K562 (cell line): ENCODE results near the gene DNAAF8. TPM values are rescaled to one million over a fixed set of nuclear protein-coding genes. Genes with fewer than 3 reads are reported as not detected.

Source experiments
- ASH1L ChIP-seq: fragments of 450-650 bp; IDR thresholded peaks from 2 replicates; pipeline ENCODE4 v1.6.1; 2018; ENCODE audit warnings: borderline replicate concordance, mild to moderate bottlenecking, low read depth; ENCODE audit not compliant: partially characterized antibody
- BACH1 ChIP-seq: fragments of 200-800 bp; sonication (Bioruptor generic); IDR thresholded peaks from 2 replicates; pipeline ENCODE4 v1.6.1; 2016; ENCODE audit warnings: missing genetic modification characterization, missing compliant biosample characterization
- BHLHE40 ChIP-seq: IDR thresholded peaks from 2 replicates; pipeline ENCODE4 v1.6.1; 2011; ENCODE audit warnings: low read length, improper control_type of control experiment
- FOXM1 ChIP-seq, 2 experiments: fragments of 450-650 bp in 1 of 2; sonication (generic) in 1 of 2; formaldehyde crosslinking in 1 of 2; IDR thresholded peaks; 2 replicates each; pipeline versions ENCODE4 v1.6.1 to v1.9.0; 2017 to 2022; ENCODE audit warnings: low read depth in 2 of 2, mild to moderate bottlenecking in 2 of 2, missing genetic modification reagents in 1 of 2, moderate library complexity in 1 of 2
- MEF2A ChIP-seq: IDR thresholded peaks from 2 replicates; pipeline ENCODE4 v1.6.1; 2011; ENCODE audit warnings: low read depth, mild to moderate bottlenecking, low read length, moderate library complexity; ENCODE audit not compliant: control insufficient read depth
- NFIX ChIP-seq: fragments of 250-450 bp; sonication (Bioruptor Pico); IDR thresholded peaks from 2 replicates; pipeline ENCODE4 v1.4.0; 2020; ENCODE audit warnings: low read depth, mild to moderate bottlenecking, moderate library complexity
- NFYB ChIP-seq: IDR thresholded peaks from 2 replicates; pipeline ENCODE4 v1.6.1; 2011; ENCODE audit warnings: mild to moderate bottlenecking, moderate library complexity; ENCODE audit not compliant: insufficient read length; ENCODE audit errors: extremely low read depth
- PHF20 ChIP-seq: fragments of 450-650 bp; IDR thresholded peaks from 2 replicates; pipeline ENCODE4 v1.6.1; 2018; ENCODE audit not compliant: partially characterized antibody
- SP1 ChIP-seq: sonication (generic); formaldehyde crosslinking; IDR thresholded peaks from 2 replicates; pipeline ENCODE4 v1.8.1; 2022; ENCODE audit warnings: mild to moderate bottlenecking, missing genetic modification reagents
- ZNF41 ChIP-seq: fragments of 250-450 bp; sonication (Bioruptor Pico); conservative IDR thresholded peaks from 2 replicates; pipeline ENCODE4 v1.4.0; 2020; ENCODE audit warnings: mild to moderate bottlenecking
- polyA plus RNA-seq, 8 experiments: library from polyadenylated mRNA; depleted of rRNA in 4 of 8; stranded (reverse) in 5 of 8; unstranded in 3 of 8; fragments of >200 nt; fragmentation: Nextera tagmentation in 2 of 8; fragmentation: Illumina TruSeq in 1 of 8; extraction: Ambion mirVana in 2 of 8; extraction: Trizol in 1 of 8; gene quantifications; 2 replicates each; pipeline versions ENCODE4 v1.2.1 to v1.2.3, GENCODE V29; 2011 to 2014; ENCODE audit warnings: inconsistent platforms in 1 of 8, missing spikeins in 1 of 8
- total RNA-seq, 7 experiments: library from RNA; depleted of rRNA in 6 of 7; stranded (reverse); fragments of >200 nt in 6 of 7; fragmentation: Illumina TruSeq in 2 of 7; extraction: Trizol in 2 of 7; gene quantifications; 2 replicates each; pipeline versions ENCODE4 v1.2.1 to v1.2.3, GENCODE V29; 2011 to 2021; ENCODE audit warnings: low replicate concordance in 1 of 7
- TF ChIP-seq, protein P1 (sequence below), 2 experiments: fragments of 450-650 bp; IDR thresholded peaks; 2 replicates each; pipeline ENCODE4 v1.6.1; 2016; ENCODE audit warnings: mild to moderate bottlenecking in 2 of 2, borderline replicate concordance in 1 of 2, low read depth in 1 of 2, moderate library complexity in 1 of 2
- TF ChIP-seq, protein P2 (sequence below): fragments of 250-450 bp; sonication (Bioruptor Pico); IDR thresholded peaks from 2 replicates; pipeline ENCODE4 v1.9.0; 2021; ENCODE audit warnings: mild to moderate bottlenecking
- TF ChIP-seq, protein P3 (sequence below): fragments of 450-650 bp; IDR thresholded peaks from 2 replicates; pipeline ENCODE4 v1.6.1; 2017; ENCODE audit warnings: mild to moderate bottlenecking, moderate library complexity
- TF ChIP-seq, protein P4 (sequence below): fragments of 250-450 bp; sonication (Bioruptor Pico); IDR thresholded peaks from 2 replicates; pipeline ENCODE4 v1.4.0; 2020; ENCODE audit warnings: mild to moderate bottlenecking

The DNAAF8 gene
- total and polyA plus RNA-seq, 9 of the 15 experiments (the other 6 are each of a cell fraction or from before 2014, with no cell fraction given), result 0.04 to 0.12 (median 0.10) TPM; not detected in 6

DNA sequence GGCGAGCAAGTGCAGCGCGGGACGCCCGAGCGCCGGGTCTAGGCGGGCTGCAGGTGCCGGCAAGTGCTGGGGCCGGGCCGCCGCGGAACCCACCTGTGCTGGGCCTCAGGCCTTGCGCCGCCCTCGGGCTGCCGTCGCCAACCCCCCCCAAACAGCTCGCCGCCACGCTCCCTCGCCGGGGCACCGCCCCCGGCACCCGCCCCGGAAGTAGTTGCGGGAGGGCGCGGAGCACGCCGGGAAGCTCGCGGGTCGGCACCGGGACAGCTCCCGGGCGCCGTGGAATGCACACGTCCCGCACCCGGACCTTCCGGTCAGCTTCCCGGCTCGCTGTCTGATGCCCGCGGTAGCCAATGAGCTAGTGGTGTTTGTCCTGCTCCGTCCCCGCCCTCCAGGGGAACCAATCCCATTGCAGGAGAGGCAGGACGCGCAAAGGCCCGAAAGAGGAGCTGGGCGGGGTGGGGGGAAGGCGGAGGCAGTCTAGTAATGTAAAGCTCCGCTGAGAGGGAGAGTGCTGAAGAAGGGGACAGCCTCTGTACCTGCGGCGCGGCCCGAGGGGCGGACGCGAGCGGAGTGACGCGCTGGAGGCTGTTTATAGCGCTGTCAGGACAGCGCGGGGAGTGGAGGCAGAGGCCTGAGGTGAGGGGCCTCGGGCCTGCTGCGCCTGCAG lies at the start of gene DNAAF8, which contains the start of gene ANKS3 (continued):
- TF ChIP-seq, protein P1, sequence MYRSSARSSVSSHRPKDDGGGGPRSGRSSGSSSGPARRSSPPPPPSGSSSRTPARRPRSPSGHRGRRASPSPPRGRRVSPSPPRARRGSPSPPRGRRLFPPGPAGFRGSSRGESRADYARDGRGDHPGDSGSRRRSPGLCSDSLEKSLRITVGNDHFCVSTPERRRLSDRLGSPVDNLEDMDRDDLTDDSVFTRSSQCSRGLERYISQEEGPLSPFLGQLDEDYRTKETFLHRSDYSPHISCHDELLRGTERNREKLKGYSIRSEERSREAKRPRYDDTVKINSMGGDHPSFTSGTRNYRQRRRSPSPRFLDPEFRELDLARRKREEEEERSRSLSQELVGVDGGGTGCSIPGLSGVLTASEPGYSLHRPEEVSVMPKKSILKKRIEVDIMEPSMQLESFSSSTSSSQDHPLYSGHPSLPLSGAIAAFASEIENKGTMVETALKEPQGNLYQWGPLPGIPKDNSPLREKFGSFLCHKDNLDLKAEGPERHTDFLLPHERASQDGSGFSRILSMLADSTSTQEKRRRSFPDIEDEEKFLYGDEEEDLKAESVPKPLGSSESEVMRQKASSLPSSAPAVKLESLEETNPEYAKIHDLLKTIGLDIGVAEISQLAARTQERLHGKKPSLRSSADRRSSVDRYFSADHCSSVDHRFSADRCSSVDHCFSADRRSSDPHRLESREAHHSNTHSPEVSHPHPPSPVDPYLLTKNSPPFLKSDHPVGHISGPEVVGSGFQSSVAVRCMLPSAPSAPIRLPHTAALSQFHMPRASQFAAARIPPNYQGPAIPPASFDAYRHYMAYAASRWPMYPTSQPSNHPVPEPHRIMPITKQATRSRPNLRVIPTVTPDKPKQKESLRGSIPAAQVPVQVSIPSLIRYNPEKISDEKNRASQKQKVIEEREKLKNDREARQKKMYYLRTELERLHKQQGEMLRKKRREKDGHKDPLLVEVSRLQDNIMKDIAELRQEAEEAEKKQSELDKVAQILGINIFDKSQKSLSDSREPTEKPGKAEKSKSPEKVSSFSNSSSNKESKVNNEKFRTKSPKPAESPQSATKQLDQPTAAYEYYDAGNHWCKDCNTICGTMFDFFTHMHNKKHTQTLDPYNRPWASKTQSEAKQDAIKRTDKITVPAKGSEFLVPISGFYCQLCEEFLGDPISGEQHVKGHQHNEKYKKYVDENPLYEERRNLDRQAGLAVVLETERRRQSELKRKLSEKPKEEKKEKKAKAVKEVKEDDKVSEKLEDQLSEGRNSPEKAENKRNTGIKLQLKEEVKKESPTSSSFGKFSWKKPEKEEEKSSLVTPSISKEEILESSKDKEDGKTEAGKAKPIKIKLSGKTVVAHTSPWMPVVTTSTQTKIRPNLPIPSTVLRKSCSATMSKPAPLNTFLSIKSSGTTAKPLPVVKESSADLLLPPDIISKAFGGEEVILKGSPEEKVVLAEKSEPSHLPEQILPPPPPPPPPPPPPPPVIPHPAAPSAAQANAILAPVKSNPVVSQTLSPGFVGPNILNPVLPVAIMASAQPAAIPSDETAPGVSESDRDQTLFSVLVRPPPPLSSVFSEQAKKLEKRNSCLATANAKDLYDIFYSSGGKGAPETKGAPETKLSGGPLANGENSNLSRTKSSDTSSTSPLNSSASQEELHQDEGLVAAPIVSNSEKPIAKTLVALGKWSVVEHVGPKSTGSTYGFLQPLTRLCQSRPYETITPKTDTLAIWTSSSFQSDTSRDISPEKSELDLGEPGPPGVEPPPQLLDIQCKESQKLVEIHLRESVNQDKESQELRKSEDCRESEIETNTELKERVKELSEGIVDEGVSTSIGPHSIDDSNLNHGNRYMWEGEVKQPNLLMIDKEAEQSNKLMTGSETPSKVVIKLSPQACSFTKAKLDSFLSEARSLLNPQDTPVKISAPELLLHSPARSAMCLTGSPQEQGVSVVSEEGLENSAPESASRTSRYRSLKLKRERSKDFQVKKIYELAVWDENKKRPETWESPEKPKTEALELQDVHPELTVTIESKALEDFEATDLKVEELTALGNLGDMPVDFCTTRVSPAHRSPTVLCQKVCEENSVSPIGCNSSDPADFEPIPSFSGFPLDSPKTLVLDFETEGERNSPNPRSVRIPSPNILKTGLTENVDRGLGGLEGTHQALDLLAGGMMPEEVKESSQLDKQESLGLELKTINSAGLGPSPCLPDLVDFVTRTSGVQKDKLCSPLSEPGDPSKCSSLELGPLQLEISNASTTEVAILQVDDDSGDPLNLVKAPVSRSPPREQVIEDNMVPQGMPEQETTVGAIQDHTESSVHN (IDR thresholded peaks at IDR 0.05; ENCODE audit: borderline replicate concordance in 1 of 2, low read depth in 1 of 2), result no peak
- TF ChIP-seq MEF2A (no peak), PHF20 (peak; percentile 63), FOXM1 (IDR thresholded peaks at IDR 0.05; ENCODE audit: low read depth) (no peak), FOXM1 (CRISPR knock-in tag; IDR thresholded peaks at IDR 0.05; ENCODE audit: low read depth) (peak; percentile 75; the same call in 1 of the 2 replicates), SP1 (peak; percentile 76), NFYB (peak; percentile 65), BHLHE40 (0 out of 2 replicates have a peak, but pooled peaks have one; percentile 43), NFIX (CRISPR knock-in tag) (no peak), BACH1 (tag) (no peak), ZNF41 (CRISPR knock-in tag) (no peak), ASH1L (peak; percentile 76)
- TF ChIP-seq, protein P2, sequence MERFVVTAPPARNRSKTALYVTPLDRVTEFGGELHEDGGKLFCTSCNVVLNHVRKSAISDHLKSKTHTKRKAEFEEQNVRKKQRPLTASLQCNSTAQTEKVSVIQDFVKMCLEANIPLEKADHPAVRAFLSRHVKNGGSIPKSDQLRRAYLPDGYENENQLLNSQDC (CRISPR knock-in tag), result no peak
- TF ChIP-seq, protein P3, sequence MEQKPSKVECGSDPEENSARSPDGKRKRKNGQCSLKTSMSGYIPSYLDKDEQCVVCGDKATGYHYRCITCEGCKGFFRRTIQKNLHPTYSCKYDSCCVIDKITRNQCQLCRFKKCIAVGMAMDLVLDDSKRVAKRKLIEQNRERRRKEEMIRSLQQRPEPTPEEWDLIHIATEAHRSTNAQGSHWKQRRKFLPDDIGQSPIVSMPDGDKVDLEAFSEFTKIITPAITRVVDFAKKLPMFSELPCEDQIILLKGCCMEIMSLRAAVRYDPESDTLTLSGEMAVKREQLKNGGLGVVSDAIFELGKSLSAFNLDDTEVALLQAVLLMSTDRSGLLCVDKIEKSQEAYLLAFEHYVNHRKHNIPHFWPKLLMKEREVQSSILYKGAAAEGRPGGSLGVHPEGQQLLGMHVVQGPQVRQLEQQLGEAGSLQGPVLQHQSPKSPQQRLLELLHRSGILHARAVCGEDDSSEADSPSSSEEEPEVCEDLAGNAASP, result no peak
- TF ChIP-seq, protein P4, sequence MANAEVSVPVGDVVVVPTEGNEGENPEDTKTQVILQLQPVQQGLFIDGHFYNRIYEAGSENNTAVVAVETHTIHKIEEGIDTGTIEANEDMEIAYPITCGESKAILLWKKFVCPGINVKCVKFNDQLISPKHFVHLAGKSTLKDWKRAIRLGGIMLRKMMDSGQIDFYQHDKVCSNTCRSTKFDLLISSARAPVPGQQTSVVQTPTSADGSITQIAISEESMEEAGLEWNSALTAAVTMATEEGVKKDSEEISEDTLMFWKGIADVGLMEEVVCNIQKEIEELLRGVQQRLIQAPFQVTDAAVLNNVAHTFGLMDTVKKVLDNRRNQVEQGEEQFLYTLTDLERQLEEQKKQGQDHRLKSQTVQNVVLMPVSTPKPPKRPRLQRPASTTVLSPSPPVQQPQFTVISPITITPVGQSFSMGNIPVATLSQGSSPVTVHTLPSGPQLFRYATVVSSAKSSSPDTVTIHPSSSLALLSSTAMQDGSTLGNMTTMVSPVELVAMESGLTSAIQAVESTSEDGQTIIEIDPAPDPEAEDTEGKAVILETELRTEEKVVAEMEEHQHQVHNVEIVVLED (CRISPR knock-in tag), result peak; percentile 74
